Measurements from ENCODE around the gene NDUFA11.
A peak's percentile ranks its signal among the peaks of the same experiment; 100 is the strongest.

The NDUFA11 gene

GRCh38 chr19:5903624-5904351, at the start of gene NDUFA11:
Gene NDUFA11, minus strand, starts transcription at chr19:5903790. Its CDS starts 82 bp downstream, at chr19:5903708.
- peak; percentile 91 for DNase-seq (ENCODE audit: low read depth, low spot score)

GRCh38 chr19:5953030-5953589, 49.5 kb upstream of the NDUFA11 start:
- DNase-seq (ENCODE audit: low read depth, low spot score) = no peak

- no peak for DNase-seq (ENCODE audit: low read depth, low spot score)
Observed at GRCh38 chr19:5952193-5953029, 48.8 kb upstream of the NDUFA11 start.

- no peak for DNase-seq (ENCODE audit: low read depth, low spot score)
Observed at GRCh38 chr19:5951338-5951861, 47.8 kb upstream of the NDUFA11 start.

GRCh38 chr19:5950741-5951140, 47.2 kb upstream of the NDUFA11 start:
- no peak for DNase-seq (ENCODE audit: low read depth, low spot score)

- DNase-seq (ENCODE audit: low read depth, low spot score) = peak; percentile 15
Observed at GRCh38 chr19:5949792-5950305, 46.3 kb upstream of the NDUFA11 start.

- no peak for DNase-seq (ENCODE audit: low read depth, low spot score)
Observed at GRCh38 chr19:5948752-5949564, 45.4 kb upstream of the NDUFA11 start.

GRCh38 chr19:5947435-5947834, 43.8 kb upstream of the NDUFA11 start:
- no peak for DNase-seq (ENCODE audit: low read depth, low spot score)

GRCh38 chr19:5943623-5944022, 40.0 kb upstream of the NDUFA11 start:
- DNase-seq (ENCODE audit: low read depth, low spot score) = no peak

- no peak for DNase-seq (ENCODE audit: low read depth, low spot score)
Observed at GRCh38 chr19:5943045-5943444, 39.5 kb upstream of the NDUFA11 start.

- no peak for DNase-seq (ENCODE audit: low read depth, low spot score)
Observed at GRCh38 chr19:5941673-5942072, 38.1 kb upstream of the NDUFA11 start.

GRCh38 chr19:5940260-5941208, 36.9 kb upstream of the NDUFA11 start:
- DNase-seq (ENCODE audit: low read depth, low spot score) = no peak

- DNase-seq (ENCODE audit: low read depth, low spot score) = no peak
Observed at GRCh38 chr19:5937550-5937949, 34.0 kb upstream of the NDUFA11 start.

GRCh38 chr19:5936292-5936592, 32.7 kb upstream of the NDUFA11 start:
- no peak for DNase-seq (ENCODE audit: low read depth, low spot score)

GRCh38 chr19:5935473-5936291, 32.1 kb upstream of the NDUFA11 start:
- no peak for DNase-seq (ENCODE audit: low read depth, low spot score)

GRCh38 chr19:5934774-5935472, 31.3 kb upstream of the NDUFA11 start:
- no peak for DNase-seq (ENCODE audit: low read depth, low spot score)

GRCh38 chr19:5934069-5934401, 30.4 kb upstream of the NDUFA11 start:
- DNase-seq (ENCODE audit: low read depth, low spot score) = no peak

- no peak for DNase-seq (ENCODE audit: low read depth, low spot score)
Observed at GRCh38 chr19:5933391-5934068, 29.9 kb upstream of the NDUFA11 start.

Data from activated CD4-positive, CD25-positive, alpha-beta regulatory T cell treated with anti-CD3 and anti-CD28 coated beads, Interleukin-2, amount 50 U/mL, for 16 hours (primary cell).